Astrocyte of the cerebellum (primary cell): ENCODE results near the gene MSI2.
A peak's percentile ranks its signal among the peaks of the same experiment; 100 is the strongest.

Source experiments
- DNase-seq: peaks from one replicate; pipeline ENCODE4 v3.0.0-alpha.2; 2011; ENCODE audit warnings: low read depth
- H3K4me3 ChIP-seq: 2 replicates; pipeline ENCODE4 v1.5.1; 2011; ENCODE audit warnings: mild to moderate bottlenecking, low read depth, low read length, moderate library complexity
- CTCF ChIP-seq: IDR thresholded peaks from 2 replicates; pipeline ENCODE4 v1.5.1; 2012; ENCODE audit warnings: low read length, low read depth, moderate library complexity, mild to moderate bottlenecking; ENCODE audit errors: missing control alignments
- in situ Hi-C: cut with HindIII; loops from 2 replicates; pipeline ENCODE4 v1.10.0; 2017; ENCODE audit warnings: low sequenced_read_pairs

Gene MSI2

DNA sequence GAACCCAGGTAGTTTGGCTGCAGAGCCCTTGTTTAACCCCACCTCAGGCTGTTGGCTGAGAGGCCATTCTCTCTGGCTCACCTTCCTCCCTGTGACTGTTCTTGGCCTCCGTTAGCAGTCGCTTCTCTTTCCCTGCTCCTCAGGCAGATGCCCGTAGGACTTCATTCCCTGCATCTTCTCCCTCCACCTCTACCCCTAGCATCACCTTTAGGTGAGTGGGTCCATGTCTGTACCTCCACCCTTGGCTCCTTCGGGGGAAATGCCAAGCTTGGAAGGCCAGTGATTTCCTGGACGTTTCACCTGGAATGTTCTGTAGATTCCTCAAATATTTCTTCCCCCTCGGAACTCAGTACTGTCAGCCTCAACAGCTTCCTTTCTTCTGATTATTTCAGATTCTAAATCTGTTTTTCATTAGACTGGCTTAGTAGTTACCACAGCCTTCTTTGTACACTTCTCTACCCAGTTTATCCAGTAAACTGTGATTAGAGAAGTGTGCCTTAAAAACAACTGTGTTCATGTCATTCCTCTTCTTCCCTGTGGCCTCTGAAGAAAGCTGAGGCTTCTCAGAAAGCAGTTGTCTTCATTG is 227.9 kb downstream of the MSI2 start:
- peak; percentile 35 for DNase-seq
- no peak for TF ChIP-seq CTCF
- in situ Hi-C loops = no loop called here
- no peak overlapping the region for H3K4me3 ChIP-seq

DNA sequence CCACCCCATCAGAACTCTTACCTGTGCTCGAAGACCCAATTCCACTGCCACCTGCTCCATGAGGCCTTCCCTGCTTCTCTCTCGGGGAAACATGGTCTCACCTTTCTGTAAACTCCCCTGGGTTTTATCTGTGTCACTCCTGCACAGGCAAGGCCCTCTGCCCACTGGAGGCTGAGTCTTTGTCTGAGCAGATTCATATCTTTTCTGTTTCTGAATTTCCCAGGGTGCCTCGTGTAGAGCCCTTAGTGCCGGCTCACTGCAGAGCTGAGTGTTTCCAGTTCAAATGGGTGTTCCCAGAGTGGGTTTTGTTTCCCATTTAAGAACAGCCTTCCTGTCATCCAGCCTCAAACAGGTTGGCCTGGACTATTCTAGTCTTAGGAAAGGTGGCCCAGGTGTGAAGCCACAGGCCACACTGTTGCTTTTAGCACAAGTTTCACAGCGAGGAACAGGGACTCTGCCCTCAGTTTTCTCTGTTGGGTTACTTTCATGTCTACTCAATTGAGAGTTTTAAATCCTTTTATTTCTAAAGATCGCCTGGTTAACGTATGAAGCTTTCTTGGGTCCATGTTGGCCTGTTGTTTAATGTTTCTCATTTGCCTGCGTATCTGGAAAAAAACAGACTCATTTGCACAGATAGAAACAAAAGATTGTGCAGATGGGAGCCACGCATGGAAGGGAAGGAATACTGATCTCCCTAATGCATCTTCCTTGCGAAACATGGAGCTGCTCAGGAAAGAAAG is 228.7 kb downstream of the MSI2 start:
- no peak for TF ChIP-seq CTCF
- in situ Hi-C loops = loop anchor here (5.0 kb wide), 1 partner anchor 33 kb away; no protein-coding TSS in a partner anchor
- DNase-seq = no peak
- H3K4me3 ChIP-seq = no peak overlapping the region

GRCh38 chr17:57485566-57485865 is 229.2 kb downstream of the MSI2 start:
- no peak for TF ChIP-seq CTCF
- H3K4me3 ChIP-seq = no peak overlapping the region
- peak; percentile 49 for DNase-seq
- in situ Hi-C loops = loop anchor here (5.0 kb wide), 1 partner anchor 33 kb away; no protein-coding TSS in a partner anchor

DNA sequence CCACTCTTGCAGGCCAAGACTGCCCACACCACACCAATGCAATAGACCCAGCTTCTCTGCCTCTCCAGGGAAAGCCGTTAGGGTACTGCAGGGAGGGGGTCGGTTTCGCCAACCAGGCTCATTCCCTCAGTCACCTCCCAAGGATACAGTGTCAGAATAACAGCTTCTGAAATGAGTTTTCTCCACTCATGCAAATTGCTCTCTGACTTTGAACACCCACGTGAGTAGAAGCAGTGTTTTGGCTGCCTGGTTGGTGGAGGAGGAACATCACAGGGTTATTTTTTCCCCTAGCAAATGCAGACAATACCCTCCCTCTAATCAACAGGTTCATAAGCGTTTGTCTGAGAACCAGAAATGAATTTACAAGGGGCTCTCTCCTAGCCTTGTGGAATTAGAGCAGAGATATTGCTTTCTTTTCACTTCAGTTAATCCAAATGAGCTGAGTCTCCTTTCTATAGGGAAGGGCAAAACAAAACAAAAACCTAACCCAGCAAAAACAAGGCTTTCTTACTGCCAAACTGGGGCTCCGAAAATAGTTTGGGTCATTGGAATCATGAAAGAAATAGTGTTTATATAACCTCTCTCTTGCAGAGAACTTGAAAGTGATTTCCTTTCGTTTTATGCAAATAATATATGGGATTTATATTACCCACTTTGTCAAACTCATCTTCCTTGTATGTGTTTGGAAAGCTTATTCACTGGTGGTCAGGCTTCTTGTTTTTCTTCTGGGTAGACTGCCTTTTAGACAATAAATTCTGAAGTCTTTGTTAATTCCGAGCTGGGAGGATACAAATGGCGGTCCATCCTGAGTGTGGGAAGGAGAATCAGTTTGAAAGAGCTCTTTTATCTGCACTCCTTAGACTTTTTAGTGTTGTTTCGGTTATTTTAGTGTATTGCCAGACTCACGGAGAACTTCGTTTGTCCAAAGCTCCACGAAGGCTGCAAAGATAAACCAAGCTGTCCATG is 229.9 kb downstream of the MSI2 start:
- H3K4me3 ChIP-seq = no peak overlapping the region
- DNase-seq = peak; percentile 32
- in situ Hi-C loops = loop anchor here (5.0 kb wide), 1 partner anchor 34 kb away; no protein-coding TSS in a partner anchor
- TF ChIP-seq CTCF = no peak

- in situ Hi-C loops = loop anchor here (5.0 kb wide), 1 partner anchor 35 kb away; no protein-coding TSS in a partner anchor
- no peak for DNase-seq
- no peak for TF ChIP-seq CTCF
- no peak overlapping the region for H3K4me3 ChIP-seq
Observed at GRCh38 chr17:57486882-57487301, 230.6 kb downstream of the MSI2 start.

- in situ Hi-C loops = loop anchor here (5.0 kb wide), 1 partner anchor 35 kb away; no protein-coding TSS in a partner anchor
- TF ChIP-seq CTCF = no peak
- no peak overlapping the region for H3K4me3 ChIP-seq
- DNase-seq = no peak
Observed at GRCh38 chr17:57487573-57487972, 231.2 kb downstream of the MSI2 start.
